Gastrocnemius medialis (tissue), 4 donors: ENCODE measurements around the gene TAS1R2. TPM values are rescaled to one million over a fixed set of nuclear protein-coding genes. Genes with fewer than 3 reads are reported as not detected.

Experiments
- ATAC-seq, 2 donors: fragments of 150-250 bp; one replicate each; pipeline ENCODE4 v1.9.1; 2016
- DNase-seq, 2 donors: peaks; one replicate each; pipeline ENCODE4 v3.0.0-alpha.2; 2019
- H3K27ac ChIP-seq, 4 donors: fragments of 200-600 bp; sonication (generic); 1 replicate in 1 of 4; 2 replicates in 3 of 4; pipeline ENCODE4 v1.5.1; 2016 to 2018; ENCODE audit warnings: mild to moderate bottlenecking in 2 of 4, moderate library complexity in 1 of 4
- H3K27me3 ChIP-seq, 3 donors: fragments of 200-600 bp; sonication (generic) in 2 of 3; 1 replicate in 1 of 3; 2 replicates in 2 of 3; pipeline versions ENCODE4 v1.5.1 to v1.6.0; 2016 to 2019; ENCODE audit warnings: mild to moderate bottlenecking in 1 of 3, moderate library complexity in 1 of 3
- H3K36me3 ChIP-seq, 2 donors: fragments of 200-600 bp; sonication (generic) in 1 of 2; one replicate each; pipeline ENCODE4 v1.5.1; 2017 to 2018
- H3K4me1 ChIP-seq, 2 donors: fragments of 200-600 bp; sonication (generic) in 1 of 2; one replicate each; pipeline ENCODE4 v1.5.1; 2016 to 2017; ENCODE audit warnings: mild to moderate bottlenecking in 2 of 2
- H3K4me3 ChIP-seq, 4 donors: fragments of 200-600 bp; sonication (generic) in 3 of 4; 1 replicate in 1 of 4; 2 replicates in 3 of 4; pipeline ENCODE4 v1.5.1; 2016 to 2019; ENCODE audit warnings: mild to moderate bottlenecking in 2 of 4
- H3K9me3 ChIP-seq, 3 donors: fragments of 200-600 bp; sonication (generic) in 2 of 3; 1 replicate in 1 of 3; 2 replicates in 2 of 3; pipeline ENCODE4 v1.5.1; 2016 to 2019
- POLR2A ChIP-seq, 2 donors: fragments of 450-650 bp; IDR thresholded peaks; one replicate each; pipeline ENCODE4 v1.6.1; 2017; ENCODE audit warnings: antibody characterized with exemption in 2 of 2, mild to moderate bottlenecking in 2 of 2, moderate library complexity in 2 of 2
- in situ Hi-C, 4 donors: fragments of 200-750 bp; cut with MboI; loops; one replicate each; pipeline versions ENCODE4 v1.15.0 to v1.8.0; 2017; ENCODE audit warnings: low sequenced_read_pairs in 4 of 4
- intact Hi-C: fragments of 100-400 bp; cut with DNase I; formaldehyde crosslinking; loops from one replicate; pipeline ENCODE4 v1.15.1; 2023; ENCODE audit warnings: low total_unique reads
- total RNA-seq, 4 donors: library from RNA; depleted of rRNA; stranded (reverse); fragments of >200 nt; gene quantifications; one replicate each; pipeline versions ENCODE4 v1.1.0 to v1.2.3, GENCODE V29; 2016
- TF ChIP-seq, protein P1 (sequence below), 5 experiments: fragments of 450-650 bp in 3 of 5; fragments of 200-600 bp in 2 of 5; sonication (generic) in 2 of 5; IDR thresholded peaks in 4 of 5; conservative IDR thresholded peaks in 1 of 5; 1 replicate in 4 of 5; 2 replicates in 1 of 5; pipeline ENCODE4 v1.5.1; 2016 to 2019; ENCODE audit warnings: antibody characterized with exemption in 5 of 5, mild to moderate bottlenecking in 3 of 5, moderate library complexity in 3 of 5

The TAS1R2 gene
- total RNA-seq, 4 donors from 2014 or later, result not detected

DNA sequence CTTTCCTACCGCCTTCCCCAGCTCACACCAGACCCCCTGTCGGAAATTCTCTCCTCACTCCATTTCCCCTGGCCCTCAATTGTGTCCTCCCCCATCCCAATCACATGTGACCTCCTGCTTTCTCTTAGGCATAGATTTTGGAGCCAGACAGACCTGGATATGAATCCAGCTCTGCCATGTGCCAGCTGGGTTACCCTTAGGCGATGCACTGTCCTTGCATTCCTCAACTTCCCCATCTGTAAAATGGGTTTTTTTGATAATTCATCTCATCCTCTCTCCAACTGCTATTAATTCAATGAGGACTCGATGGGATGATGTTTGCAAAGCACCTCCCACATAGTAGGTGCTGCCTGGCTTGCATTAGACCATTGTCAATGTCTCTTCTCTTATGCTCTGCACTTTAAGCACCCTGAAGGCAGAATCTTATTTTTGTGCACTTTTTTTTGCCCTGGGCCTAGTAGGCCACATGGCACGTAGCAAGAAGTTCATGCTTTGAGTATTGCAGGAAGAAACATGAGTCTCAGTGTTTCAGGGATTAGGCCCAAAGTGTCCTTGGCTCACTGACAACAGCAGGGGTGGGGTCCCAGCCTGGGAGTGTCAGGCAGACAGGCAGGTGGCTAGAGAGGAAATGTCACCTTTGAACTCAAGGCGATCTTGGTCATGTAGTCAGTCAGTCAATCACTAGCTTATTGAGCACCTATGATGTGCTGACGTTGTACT is 47.6 kb downstream of the TAS1R2 start:
- no peak for ATAC-seq
- no peak for DNase-seq
- in situ Hi-C loops (loop anchor here in 2 of 4 donors (25.0 kb wide), 1 partner anchor 225 kb away; no protein-coding TSS in a partner anchor), intact Hi-C loops (no loop called here)
- H3K4me1 ChIP-seq, result no peaks in the 10 kb centered on the region
- peaks cover 5 to 21% (median 12%) of the 10 kb centered on the region in 3 donors for H3K27me3 ChIP-seq
- no peak for TF ChIP-seq POLR2A (IDR thresholded peaks at IDR 0.05)
- TF ChIP-seq, protein P1, sequence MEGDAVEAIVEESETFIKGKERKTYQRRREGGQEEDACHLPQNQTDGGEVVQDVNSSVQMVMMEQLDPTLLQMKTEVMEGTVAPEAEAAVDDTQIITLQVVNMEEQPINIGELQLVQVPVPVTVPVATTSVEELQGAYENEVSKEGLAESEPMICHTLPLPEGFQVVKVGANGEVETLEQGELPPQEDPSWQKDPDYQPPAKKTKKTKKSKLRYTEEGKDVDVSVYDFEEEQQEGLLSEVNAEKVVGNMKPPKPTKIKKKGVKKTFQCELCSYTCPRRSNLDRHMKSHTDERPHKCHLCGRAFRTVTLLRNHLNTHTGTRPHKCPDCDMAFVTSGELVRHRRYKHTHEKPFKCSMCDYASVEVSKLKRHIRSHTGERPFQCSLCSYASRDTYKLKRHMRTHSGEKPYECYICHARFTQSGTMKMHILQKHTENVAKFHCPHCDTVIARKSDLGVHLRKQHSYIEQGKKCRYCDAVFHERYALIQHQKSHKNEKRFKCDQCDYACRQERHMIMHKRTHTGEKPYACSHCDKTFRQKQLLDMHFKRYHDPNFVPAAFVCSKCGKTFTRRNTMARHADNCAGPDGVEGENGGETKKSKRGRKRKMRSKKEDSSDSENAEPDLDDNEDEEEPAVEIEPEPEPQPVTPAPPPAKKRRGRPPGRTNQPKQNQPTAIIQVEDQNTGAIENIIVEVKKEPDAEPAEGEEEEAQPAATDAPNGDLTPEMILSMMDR (IDR thresholded peaks at IDR 0.05 in 4 of 5, conservative IDR thresholded peaks at IDR 0.05 in 1 of 5), result no peak
- H3K36me3 ChIP-seq, result no peaks in the 10 kb centered on the region
- H3K4me3 ChIP-seq, result no peak overlapping the region
- no peak overlapping the region for H3K27ac ChIP-seq
- no peaks in the 10 kb centered on the region for H3K9me3 ChIP-seq

DNA sequence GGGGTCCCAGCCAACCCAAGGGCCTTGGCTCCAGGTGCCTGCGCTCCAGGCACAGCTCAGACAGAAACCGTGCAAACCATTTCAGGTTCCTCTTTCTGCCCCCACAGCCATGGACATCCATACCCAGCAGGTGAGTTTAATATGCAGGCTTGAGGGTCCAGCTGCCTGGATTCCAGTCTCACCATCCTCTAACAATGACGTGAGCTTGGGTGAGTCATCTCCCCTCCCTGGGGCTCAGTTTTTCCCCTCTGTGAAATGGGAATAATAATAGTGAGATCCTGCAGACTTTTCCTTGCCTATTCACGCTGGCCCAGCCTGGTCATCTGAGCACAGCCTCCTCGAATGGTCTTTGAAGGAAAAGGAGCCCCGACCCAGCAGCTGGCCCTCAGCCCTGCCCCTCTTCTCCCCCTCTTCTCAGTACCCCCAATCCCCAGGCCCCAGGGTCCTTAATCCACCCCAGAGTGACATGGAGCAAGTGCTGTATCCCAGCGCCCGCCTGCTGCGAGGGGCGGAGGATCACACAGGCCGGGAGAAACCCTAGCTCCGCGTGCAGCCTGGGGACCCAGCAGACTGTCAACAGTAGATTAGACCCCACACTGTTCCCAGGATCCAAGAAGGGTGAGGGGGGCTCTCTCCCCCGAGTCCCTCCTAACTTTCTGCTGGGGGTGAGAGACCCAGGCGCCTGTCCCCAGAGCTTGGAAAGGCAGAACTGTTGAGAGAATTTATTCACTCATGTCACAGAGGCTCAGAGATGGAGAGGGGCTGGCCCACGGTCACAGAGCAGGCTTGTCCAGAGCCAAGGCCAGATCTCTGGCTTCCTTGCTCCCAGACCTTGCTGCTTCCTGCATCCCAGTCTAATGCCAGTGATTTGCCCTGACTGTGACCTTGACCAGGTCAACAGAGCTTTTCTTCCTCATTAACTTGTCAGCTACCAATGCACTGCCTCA is 49.2 kb downstream of the TAS1R2 start:
- ATAC-seq, result no peak
- DNase-seq, result no peak
- Histone ChIP-seq H3K36me3 (no peaks in the 10 kb centered on the region), H3K27ac (no peak overlapping the region), H3K4me3 (no peak overlapping the region), H3K4me1 (peaks cover 3 to 4% of the 10 kb centered on the region in 2 donors), H3K9me3 (no peaks in the 10 kb centered on the region), H3K27me3 (peaks cover 5 to 14% (median 5%) of the 10 kb centered on the region in 3 donors)
- intact Hi-C loops (loop anchor here (10.0 kb wide), 1 partner anchor 85 kb away; no protein-coding TSS in a partner anchor), in situ Hi-C loops (loop anchor here in 2 of 4 donors (25.0 kb wide), 1 partner anchor 223 kb away; no protein-coding TSS in a partner anchor)
- TF ChIP-seq, protein P1 (IDR thresholded peaks at IDR 0.05 in 4 of 5, conservative IDR thresholded peaks at IDR 0.05 in 1 of 5), result no peak
- TF ChIP-seq POLR2A (IDR thresholded peaks at IDR 0.05), result no peak

DNA sequence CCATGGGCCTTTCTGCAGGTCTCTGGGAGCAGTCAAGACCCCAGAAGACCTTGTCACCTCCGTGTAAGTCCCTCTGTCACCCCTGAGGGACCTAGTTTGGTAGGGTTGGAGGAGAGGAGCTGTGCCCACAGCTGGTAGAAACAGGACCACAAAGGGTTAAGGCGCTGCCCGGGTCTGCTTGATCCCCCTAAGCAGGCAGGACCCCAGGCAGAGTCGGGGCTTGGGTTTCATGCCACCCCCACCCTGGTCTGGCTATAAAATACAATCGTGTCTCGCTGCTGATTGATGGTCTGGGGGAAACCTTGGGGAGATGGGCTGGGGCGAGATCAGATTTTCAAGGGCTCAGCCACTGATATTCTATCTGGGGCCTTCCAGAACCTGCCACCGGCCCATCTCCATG is 50.9 kb downstream of the TAS1R2 start:
- in situ Hi-C loops (loop anchor here in 2 of 4 donors (25.0 kb wide), 1 partner anchor 221 kb away; no protein-coding TSS in a partner anchor), intact Hi-C loops (loop anchor here (10.0 kb wide), 1 partner anchor 84 kb away; no protein-coding TSS in a partner anchor)
- no peak for TF ChIP-seq POLR2A (IDR thresholded peaks at IDR 0.05)
- TF ChIP-seq, protein P1 (IDR thresholded peaks at IDR 0.05 in 4 of 5, conservative IDR thresholded peaks at IDR 0.05 in 1 of 5), result no peak
- H3K27me3 ChIP-seq, result peaks cover 0 to 10% (median 0%) of the 10 kb centered on the region in 3 donors
- ATAC-seq (no peak), DNase-seq (no peak)
- no peak overlapping the region for H3K27ac ChIP-seq
- H3K4me1 ChIP-seq, result peaks cover 3 to 4% of the 10 kb centered on the region in 2 donors
- no peaks in the 10 kb centered on the region for H3K9me3 ChIP-seq
- H3K36me3 ChIP-seq, result no peaks in the 10 kb centered on the region
- no peak overlapping the region for H3K4me3 ChIP-seq

DNA sequence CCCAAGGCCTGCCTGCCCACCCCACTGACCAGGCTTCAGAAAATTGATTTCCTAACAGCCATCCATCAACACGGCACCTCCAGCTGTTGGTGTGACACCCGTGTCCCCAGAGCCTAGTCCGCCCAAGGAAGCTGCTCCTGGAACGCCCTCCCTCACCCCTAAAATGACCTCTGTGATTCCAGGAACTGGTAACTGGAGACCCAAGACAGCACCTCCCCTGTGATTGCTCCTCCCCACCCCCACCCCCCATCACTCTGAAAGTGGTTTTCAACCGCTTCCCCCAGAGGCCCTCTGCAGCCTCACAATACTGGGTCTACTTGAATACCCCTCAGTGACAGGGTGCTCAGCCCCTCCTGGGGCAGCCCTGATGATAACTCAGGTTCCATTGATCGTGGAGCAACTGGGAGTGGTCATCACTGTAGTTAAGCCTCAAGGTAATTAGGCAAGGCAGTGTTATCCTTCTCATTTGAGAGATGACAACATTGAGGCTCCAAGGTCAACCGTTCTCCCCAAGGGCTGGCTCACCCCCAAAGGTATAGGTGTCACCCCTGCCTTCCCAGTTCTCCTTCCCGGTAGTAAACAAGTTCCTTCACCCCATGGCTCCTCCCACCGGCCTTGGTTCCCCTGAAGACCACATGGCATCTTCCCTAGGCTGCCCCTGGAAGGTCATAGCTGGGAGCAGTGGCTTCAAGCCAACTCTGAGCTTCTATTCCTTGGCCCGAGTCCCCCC is 52.0 kb downstream of the TAS1R2 start:
- H3K27ac ChIP-seq, result no peak overlapping the region
- no peak for TF ChIP-seq POLR2A (IDR thresholded peaks at IDR 0.05)
- TF ChIP-seq, protein P1 (IDR thresholded peaks at IDR 0.05 in 4 of 5, conservative IDR thresholded peaks at IDR 0.05 in 1 of 5), result no peak
- H3K4me3 ChIP-seq, result no peak overlapping the region
- H3K36me3 ChIP-seq, result no peaks in the 10 kb centered on the region
- H3K9me3 ChIP-seq, result no peaks in the 10 kb centered on the region
- peaks cover 3 to 4% of the 10 kb centered on the region in 2 donors for H3K4me1 ChIP-seq
- ATAC-seq (no peak), DNase-seq (no peak)
- H3K27me3 ChIP-seq, result peaks cover 0 to 12% (median 0%) of the 10 kb centered on the region in 3 donors
- in situ Hi-C loops, result loop anchor here in 2 of 4 donors (25.0 kb wide), 1 partner anchor 220 kb away; no protein-coding TSS in a partner anchor
- intact Hi-C loops, result loop anchor here (10.0 kb wide), 1 partner anchor 83 kb away; no protein-coding TSS in a partner anchor
